ENCODE results near the gene CPSF3. TPM values are rescaled to one million over a fixed set of nuclear protein-coding genes. Genes with fewer than 3 reads are reported as not detected.
A peak's percentile ranks its signal among the peaks of the same experiment; 100 is the strongest.

The CPSF3 gene
- total RNA-seq, 1 donor from 2014 or later = 199 TPM

GRCh38 chr2:9390151-9390850 is 33.2 kb upstream of the CPSF3 start:
- Histone ChIP-seq H3K9ac (no peak overlapping the region), H3K9me3 (ENCODE audit: low read depth) (no peaks in the 10 kb centered on the region), H3K4me1 (peaks cover 18% of the 10 kb centered on the region), H3K4me3 (no peak overlapping the region), H3K36me3 (no peaks in the 10 kb centered on the region), H3F3A (ENCODE audit: low read depth) (peaks cover 16% of the 10 kb centered on the region), H3K4me2 (no peak overlapping the region), H3K27me3 (no peaks in the 10 kb centered on the region), H3K79me2 (ENCODE audit: low read depth) (no peaks in the 10 kb centered on the region), H3K27ac (no peak overlapping the region), H2AFZ (replicated peaks) (no peak overlapping the region), H4K20me1 (ENCODE audit: low read depth) (no peaks in the 10 kb centered on the region)
- DNase-seq (ENCODE audit: low spot score) = no peak
- H3K27ac Mint-ChIP-seq = no peak overlapping the region
- peaks cover 4% of the 10 kb centered on the region for H3K27me3 Mint-ChIP-seq (ENCODE audit: insufficient read depth, low read depth)
- peaks cover 30% of the 10 kb centered on the region for H3K4me1 Mint-ChIP-seq
- TF ChIP-seq CTCF (IDR thresholded peaks at IDR 0.05) = no peak
- H3K36me3 Mint-ChIP-seq = peaks cover 31% of the 10 kb centered on the region
- H3K9me3 Mint-ChIP-seq = no peaks in the 10 kb centered on the region
- H3K4me3 Mint-ChIP-seq = no peak overlapping the region

- TF ChIP-seq CTCF (IDR thresholded peaks at IDR 0.05) (no peak), EZH2phosphoT487 (IDR thresholded peaks at IDR 0.05) (no peak), EZH2 (IDR thresholded peaks at IDR 0.05) (no peak)
- DNase-seq (ENCODE audit: low spot score) = no peak
- peaks cover 18% of the 10 kb centered on the region for H3K4me1 ChIP-seq
- no peak overlapping the region for H3K27ac ChIP-seq
- no peak overlapping the region for H3K4me2 ChIP-seq
- peaks cover 16% of the 10 kb centered on the region for H3F3A ChIP-seq (ENCODE audit: low read depth)
- H3K27ac Mint-ChIP-seq = no peak overlapping the region
- no peaks in the 10 kb centered on the region for H3K36me3 ChIP-seq
- H3K4me3 Mint-ChIP-seq = no peak overlapping the region
- no peaks in the 10 kb centered on the region for H3K9me3 ChIP-seq (ENCODE audit: low read depth)
- H3K27me3 Mint-ChIP-seq (ENCODE audit: insufficient read depth, low read depth) = peaks cover 4% of the 10 kb centered on the region
- no peaks in the 10 kb centered on the region for H3K79me2 ChIP-seq (ENCODE audit: low read depth)
- H2AFZ ChIP-seq (replicated peaks) = no peak overlapping the region
- no peaks in the 10 kb centered on the region for H3K9me3 Mint-ChIP-seq
- H3K36me3 Mint-ChIP-seq = peaks cover 29% of the 10 kb centered on the region
- no peak overlapping the region for H3K4me3 ChIP-seq
- H3K4me1 Mint-ChIP-seq = peaks cover 30% of the 10 kb centered on the region
- no peak overlapping the region for H3K9ac ChIP-seq
- no peaks in the 10 kb centered on the region for H3K27me3 ChIP-seq
- no peaks in the 10 kb centered on the region for H4K20me1 ChIP-seq (ENCODE audit: low read depth)
Observed at GRCh38 chr2:9390991-9391390, 32.5 kb upstream of the CPSF3 start.

GRCh38 chr2:9391961-9392720 is 31.3 kb upstream of the CPSF3 start:
- Histone ChIP-seq H3K27ac (peak overlapping the region; percentile 78), H3F3A (ENCODE audit: low read depth) (peaks cover 16% of the 10 kb centered on the region), H3K27me3 (no peaks in the 10 kb centered on the region), H3K4me3 (no peak overlapping the region), H4K20me1 (ENCODE audit: low read depth) (no peaks in the 10 kb centered on the region), H3K4me1 (peaks cover 18% of the 10 kb centered on the region), H3K36me3 (no peaks in the 10 kb centered on the region), H3K4me2 (peak overlapping the region; percentile 60), H3K79me2 (ENCODE audit: low read depth) (no peaks in the 10 kb centered on the region), H2AFZ (replicated peaks) (no peak overlapping the region), H3K9me3 (ENCODE audit: low read depth) (no peaks in the 10 kb centered on the region), H3K9ac (peak overlapping the region; percentile 54)
- DNase-seq (ENCODE audit: low spot score) = no peak
- TF ChIP-seq EZH2 (IDR thresholded peaks at IDR 0.05) (no peak), EZH2phosphoT487 (IDR thresholded peaks at IDR 0.05) (no peak), CTCF (IDR thresholded peaks at IDR 0.05) (no peak)
- H3K4me3 Mint-ChIP-seq = no peak overlapping the region
- H3K4me1 Mint-ChIP-seq = peaks cover 30% of the 10 kb centered on the region
- peaks cover 30% of the 10 kb centered on the region for H3K36me3 Mint-ChIP-seq
- H3K9me3 Mint-ChIP-seq = no peaks in the 10 kb centered on the region
- peaks cover 4% of the 10 kb centered on the region for H3K27me3 Mint-ChIP-seq (ENCODE audit: insufficient read depth, low read depth)
- peak overlapping the region; percentile 88 for H3K27ac Mint-ChIP-seq
